Measurements from ENCODE around the gene UBL4A.

Gene UBL4A

DNA sequence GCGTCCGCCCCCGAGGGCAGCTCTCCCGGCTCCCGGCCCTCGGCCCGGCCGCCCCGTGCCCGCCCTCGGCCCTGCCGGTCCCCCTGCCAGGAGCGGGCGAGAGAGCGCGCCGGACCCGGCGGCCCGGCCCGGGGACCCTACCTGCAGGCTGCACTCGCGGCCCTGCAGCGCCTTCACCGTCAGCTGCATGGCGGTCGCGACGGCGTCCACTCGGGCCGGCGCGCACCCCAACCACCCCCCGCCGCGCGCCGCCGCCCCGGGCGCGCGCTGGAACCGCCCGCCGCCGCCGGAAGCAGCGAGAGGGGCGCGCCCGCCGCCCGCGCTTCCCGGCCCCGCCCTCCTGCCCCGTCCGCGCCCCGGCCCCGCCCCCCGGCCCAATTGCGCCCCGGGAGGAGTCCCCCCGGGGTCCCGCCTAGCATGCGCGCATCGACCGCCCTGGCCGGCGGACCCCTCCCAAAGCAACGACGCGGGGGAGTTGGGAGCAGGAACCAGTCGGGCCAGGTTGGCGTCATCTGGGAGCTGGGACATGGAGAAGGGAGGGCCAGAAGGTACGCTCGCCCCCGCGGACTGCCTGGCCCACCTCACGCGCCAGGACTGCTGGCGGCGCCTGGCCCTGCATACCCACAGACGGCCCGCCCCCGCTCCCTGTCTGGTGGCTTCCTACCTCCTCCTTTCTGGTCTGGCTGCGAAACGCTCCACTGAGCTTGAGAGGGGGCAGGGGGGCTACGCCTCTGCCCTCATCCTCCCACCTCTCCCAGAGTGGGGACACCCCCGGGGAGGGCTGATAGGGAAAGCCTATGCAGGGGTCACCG is at the start of gene UBL4A:
Gene UBL4A, minus strand, starts transcription at position 220 of the 812 bp plus-strand sequence. Its CDS starts 31 bp downstream, at position 189.
- DNase-seq (ENCODE audit: low spot score): no peak

DNA sequence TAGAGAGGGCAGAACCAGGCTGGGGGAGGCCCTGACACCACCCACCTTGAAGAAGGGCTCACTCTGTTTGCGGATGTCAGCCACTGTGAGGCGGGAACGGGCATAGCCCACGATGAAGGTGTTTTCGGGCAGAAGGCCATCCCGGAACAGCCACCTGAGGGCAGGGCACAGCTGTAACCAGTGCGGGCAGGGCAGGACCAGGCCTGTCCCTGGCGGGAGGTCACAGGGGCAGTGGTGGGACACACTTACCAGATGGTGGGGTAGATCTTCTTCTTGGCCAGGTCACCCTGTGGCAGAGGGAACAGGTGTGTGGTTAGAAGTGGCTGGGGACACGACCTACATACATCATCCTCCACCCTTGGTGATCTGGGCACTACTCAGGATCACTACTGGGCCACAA is 49.5 kb upstream of the UBL4A start:
- DNase-seq (ENCODE audit: low spot score): no peak

DNA sequence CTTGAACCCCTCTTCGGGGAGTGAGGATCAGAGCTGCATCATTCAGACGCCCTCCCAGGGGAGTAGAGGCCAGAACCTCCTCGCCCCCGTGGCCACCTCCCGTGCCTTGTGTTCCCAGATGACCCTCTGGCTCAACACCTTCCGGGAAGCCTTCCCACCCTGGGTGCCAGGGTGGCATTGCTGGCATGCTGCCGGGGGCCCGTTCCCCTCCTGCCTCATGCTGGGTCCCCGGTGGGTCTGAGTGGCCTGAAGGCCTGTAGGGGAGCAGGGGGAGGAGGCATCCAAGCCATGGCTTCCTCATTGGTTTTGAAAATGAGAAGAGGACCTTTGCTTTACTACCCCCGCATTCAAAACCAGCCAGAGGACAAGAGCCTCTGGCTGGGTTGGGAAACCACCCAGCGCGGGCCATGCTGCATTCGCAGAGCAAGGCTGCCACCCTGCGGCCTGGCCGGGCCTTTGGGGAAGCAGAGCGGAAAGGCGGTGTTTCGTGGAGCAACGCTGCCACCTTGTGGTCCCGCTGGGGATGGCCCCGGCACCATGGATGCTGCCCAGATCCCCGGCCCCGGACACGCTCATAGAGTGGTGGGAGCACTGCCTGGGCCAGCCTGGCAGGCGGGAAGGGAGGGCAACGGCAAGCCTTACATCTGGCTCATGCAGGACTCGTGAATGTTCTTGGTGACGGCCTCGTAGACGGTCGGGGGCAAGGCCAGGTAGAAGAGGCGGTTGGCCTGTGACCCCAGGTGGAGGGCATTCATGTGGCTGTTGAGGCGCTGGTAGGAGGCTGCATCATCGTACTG is 48.3 kb upstream of the UBL4A start:
- peak; percentile 81 for DNase-seq (ENCODE audit: low spot score)

DNA sequence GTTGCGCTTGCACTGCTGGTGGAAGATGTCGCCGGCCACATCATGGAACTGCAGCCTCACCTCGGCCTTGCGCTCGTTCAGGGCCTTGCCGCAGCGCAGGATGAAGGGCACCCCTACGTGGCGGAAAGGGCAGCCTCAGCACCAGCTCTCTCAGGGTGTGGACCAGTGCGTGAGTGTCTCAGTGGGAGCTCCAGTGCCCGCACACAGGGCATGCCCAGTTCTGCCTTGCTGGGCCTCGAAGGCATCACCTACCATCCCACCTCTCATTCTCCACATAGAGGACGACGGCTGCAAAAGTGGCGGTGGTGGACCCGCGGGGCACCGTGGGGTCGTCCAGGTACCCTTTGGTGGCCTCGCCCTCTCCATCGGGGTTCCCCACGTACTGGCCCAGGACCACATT is 46.3 kb upstream of the UBL4A start:
- DNase-seq (ENCODE audit: low spot score): no peak

DNA sequence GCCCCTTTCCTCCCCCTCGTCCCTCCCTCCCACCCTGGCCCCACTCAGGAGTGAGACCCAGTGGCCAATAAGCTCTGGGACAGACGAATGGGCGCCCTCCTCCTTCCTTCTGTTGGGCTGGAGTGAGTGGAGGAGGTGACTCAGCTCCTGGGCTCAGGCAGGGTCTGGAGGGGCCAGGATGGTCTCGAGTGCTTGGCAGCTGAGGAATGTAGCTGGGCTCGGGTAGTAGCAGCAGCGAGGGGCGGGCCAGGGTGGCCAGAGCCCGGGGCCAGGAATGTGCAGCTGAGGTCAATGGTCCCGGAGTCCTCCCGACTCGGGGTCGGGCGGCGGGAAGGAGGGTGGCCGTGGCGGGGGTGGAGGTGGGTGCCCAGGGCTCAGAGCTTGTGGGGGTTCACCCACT is 45.2 kb upstream of the UBL4A start:
- DNase-seq (ENCODE audit: low spot score): no peak

DNA sequence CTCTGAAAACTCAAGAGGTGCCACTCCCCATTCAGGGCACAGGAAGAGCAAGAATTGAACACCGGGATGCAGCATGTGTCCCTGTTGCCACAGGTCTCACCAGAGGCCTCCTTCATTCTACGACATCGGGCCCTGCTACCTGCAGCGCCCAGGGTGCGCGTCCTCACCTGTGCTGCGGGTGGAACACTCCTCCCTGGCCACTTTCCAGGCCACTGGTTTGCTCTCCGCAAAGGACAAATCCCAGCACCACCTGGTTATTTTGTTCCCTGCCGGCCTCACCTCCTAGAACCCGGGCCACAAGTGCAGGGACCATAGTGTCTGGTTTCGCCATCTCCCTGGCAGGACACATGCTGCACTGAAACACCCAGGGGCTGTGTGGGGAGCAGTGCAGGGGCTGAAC is 43.9 kb upstream of the UBL4A start:
- no peak for DNase-seq (ENCODE audit: low spot score)

DNA sequence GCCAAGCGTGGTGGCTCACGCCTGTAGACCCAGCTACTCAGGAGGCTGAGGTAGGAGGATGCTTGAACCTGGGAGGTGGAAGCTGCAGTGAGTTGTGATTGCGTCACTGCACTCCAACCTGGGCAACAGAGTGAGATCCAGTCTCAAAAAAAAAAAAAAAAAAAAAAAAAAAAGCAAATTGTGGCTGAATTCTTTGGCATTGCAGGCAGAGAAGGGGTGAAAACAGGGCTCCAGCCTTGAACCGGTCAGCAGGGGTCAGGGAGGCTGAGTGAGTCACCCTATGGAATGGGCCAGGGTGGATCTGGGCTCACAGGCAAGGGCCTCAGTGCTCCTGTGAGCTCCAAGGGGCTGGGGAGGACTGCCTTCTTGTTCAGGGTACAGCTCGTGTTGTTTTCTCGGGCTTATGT is 42.8 kb upstream of the UBL4A start:
- DNase-seq (ENCODE audit: low spot score): no peak

DNA sequence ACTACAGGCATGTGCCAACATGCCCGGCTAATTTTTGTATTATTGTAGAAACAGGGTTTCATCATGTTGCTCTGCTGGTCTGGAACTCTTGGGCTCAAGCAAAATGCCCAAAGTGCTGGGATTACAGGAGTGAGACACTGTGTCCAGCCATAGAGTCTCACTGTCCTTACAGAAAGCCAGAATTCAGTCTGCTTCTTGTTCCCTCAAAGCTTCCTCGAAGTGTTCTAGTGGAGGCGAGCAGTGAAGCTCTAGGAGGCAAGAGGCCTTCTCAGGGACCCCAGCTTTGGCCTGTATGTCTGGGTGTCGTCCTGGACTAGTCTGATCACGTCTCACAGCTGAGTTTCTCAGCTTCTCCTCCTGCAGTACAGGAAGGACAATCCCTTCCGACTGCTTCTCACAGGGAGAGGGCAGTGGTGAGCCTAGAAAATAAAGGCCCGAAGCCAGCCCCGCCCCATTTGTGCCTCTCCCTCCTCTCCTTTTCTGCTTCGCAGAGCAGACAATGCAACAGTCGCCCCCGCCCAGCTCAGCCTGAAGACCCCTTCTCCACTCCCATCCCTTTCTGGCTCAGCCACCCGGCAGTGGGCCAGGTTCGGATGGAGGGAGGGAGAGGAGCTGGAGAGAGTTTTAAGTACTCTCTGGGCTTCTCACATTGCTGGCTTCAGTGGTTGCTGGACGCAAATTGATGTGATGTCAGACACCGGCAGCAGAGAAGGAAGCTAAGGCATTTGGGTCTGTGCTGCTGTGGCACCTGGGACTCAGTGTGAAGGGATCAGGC is 40.7 kb upstream of the UBL4A start:
- peak; percentile 84 for DNase-seq (ENCODE audit: low spot score)

DNA sequence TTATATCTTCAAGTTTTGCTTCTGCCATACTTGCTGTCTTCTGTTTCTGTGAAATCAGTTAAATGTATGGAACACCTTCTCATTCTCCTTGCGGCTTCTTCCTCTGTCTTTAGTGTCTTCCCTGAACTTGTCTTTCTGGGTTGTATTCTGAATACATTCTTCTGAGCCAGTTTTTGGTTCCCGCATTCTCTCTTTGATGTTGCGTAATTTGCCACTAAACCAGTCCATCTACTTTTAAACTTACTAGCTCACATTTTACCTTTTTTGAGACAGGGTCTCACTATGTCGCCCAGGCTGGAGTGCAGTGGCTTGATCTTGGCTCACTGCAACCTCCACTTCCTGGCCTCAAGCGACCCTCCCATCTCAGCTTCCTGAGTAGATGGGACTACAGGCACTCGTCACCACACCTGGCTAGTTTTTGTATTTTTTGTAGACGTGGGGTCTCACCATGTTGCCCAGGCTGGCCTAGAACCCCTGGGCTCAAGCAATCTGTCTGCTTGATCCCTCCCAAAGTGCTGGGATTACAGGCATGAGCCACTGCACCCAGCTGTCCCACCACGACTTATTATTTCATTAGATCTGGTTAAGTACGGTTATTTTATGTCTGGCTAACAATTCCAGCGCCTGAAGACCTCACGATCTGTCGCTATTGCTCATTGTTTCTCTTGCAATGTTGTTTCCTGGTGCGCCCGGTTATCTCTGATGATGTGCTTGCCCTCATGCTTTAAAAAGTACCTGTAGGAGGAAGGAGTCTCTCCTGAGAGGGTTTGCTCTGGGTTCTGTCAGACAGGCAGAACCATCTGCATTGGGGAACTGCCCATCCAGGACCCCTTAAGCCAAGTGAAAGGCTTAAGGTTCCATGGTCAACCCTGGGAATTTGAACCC is 39.4 kb upstream of the UBL4A start:
- DNase-seq (ENCODE audit: low spot score): no peak

DNA sequence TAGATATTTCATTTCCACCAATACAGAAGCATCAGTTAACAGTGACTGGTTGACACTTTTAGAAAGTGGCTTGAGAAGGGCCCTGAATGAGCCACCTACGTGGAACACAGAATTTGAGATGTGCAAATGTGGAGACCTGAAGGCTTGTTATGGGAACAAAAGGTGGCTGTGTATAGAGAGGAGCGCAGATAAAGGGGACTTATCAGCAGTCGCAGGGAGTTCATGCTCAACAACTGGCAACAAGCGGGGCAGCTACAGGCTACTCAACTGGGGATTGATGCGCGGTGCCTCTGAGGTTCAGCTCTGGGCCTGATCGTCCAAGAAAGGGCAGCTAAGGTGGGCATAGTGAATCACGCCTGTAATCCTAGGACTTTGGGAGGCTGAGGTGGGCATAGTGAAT is 33.0 kb upstream of the UBL4A start:
- DNase-seq (ENCODE audit: low spot score): no peak

DNA sequence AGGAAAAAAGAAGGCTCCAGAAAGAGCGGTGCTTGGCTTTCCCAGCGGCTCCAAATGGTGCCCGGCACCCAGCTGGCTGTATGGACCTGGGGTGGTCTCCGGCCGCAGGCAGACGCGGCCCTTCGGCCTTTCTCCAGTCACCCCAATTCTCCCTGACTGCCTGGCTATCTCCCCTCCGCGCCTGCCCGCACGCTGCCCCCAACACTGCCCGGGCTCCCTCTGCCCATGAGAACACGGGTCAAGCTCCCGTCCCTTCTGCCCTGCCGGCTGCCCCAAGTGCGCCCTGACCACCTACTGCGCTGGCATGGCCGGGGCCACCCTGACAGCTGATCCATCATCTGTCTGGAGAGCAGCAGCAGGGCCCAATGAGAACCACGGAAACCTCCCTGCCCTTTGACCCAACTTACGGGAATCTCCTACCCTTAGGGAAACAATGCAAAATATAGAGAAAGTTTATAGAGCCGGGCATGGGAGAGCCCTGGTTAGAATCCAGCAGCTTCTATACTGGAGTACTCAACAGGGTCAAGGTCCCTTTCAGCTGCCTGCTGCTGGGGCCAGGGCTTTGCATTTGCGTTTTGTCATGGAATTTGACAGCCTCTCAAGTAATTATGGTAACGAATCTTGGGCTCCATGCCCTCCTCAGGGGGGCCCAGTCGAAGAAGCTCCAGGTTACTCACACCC is 30.8 kb upstream of the UBL4A start:
- no peak for DNase-seq (ENCODE audit: low spot score)

DNA sequence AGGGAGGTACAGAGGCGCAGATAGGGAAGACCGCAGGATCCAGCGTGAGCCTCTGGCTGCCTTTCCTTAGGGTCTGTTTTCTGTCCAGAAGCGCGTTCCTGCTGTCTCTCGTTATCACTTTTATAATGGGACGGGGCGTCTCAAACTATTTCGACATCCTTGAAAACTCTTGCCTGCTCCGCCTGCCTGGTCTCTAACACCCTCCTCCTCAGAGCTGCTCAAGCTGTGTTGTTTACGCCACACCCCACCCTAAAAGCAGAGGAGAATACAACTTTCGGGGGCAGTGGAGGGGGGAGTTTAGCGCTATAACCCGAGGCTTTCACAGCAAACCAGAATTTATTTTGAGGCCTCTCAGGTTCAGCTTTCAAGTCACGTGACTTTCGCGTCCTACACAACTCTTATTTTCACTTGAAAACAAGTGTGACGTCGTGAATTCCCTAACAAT is 30.3 kb upstream of the UBL4A start:
- DNase-seq (ENCODE audit: low spot score): peak; percentile 84

DNA sequence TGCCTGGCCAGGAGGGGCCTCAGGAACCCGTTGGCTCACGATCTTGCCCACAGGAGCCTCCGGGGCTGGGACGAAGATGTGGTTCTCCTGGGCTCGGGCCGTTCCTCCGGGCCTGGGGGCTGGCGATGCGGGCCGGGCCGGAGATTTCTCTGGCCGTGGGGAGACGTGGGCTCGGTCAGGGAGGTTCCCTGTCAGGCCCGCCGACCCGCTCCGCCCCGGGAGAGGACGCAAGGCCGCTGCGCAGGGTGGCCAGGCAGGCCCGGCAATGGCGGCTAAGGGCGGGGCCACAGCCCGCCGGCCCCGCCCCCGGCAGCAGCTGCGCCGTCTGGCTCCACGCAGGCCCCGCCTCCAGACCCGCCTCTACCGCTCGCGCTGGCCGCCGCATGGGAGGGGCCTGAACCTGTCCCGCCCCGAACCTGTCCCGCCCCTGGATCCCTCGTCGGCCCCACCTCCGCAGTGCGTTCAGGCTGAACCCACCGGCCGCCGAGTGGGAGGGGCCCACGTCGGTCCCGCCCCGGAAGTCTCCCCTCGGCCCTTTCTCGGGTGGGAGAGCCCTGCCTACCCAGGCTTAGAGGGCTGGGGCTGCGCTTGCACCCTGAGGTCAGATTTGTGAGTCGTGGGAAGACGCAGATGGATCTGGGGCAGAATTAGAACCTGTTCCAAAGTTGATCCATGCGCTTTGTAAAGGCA is 29.7 kb upstream of the UBL4A start, which contains the start of gene FAM3A:
Gene FAM3A, minus strand, starts transcription at position 267 of the 690 bp plus-strand sequence. CDS start 460 bp downstream, outside the sequence.
- peak; percentile 82 for DNase-seq (ENCODE audit: low spot score)

DNA sequence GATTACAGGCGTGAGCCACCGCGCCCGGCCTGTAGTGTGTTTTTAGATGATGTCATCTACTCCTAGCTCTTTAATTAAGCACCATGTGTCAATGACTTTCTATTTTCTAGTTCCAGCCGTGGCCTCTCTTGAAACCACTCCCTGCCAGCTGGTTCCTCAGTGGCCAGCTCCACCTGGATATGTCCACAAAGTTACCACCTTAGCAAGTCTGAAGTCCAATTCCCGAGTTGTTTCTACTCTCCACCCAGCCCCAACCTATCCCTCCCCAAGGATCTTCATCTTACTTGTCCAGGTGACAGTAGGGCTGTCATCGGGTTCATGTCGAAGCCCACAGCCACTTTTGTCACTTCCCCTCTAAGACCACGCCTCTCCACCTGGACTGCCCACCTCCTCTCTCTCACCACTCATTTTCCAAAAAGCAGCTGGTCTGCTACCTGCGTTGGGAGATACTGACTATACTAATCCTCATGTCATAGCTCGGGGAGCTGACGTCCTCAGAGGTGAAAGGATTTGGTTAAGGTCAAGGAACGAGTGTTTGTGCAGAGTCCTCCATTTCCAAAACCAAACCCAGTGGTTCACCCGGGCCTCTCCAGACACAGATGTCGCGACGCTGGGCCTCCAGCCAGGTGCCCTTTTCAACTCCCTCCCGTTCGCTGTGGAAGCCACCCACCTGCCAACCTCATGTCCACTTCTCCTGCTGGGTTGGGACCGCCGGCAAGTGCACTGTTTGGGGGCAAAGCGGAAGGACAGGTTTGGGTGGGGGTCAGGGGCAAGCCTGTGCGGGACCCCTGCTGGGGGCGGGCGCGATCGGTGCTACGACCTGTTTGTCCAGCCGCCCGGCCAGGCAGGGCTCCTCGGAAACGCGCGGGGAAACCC is 28.9 kb upstream of the UBL4A start:
- no peak for DNase-seq (ENCODE audit: low spot score)

DNA sequence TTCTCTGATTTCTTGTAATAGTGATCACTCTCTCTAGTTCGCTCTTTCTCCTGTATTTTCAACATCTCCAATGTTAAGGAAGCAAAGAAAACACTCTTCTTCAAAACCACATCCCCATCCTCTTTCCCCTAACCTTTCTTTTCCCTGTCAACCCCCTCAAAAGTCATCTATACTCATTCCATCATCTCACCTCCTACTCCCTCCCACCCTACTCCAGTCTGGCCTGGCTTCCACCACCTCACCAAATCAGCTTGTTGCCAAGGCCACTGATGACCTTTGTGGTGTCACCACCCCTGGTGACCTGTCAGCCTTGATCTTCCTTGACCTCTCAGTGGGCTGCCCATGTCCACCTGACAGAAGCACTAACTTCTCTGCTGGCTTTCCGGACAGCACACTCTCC is 27.3 kb upstream of the UBL4A start:
- DNase-seq (ENCODE audit: low spot score): no peak

DNA sequence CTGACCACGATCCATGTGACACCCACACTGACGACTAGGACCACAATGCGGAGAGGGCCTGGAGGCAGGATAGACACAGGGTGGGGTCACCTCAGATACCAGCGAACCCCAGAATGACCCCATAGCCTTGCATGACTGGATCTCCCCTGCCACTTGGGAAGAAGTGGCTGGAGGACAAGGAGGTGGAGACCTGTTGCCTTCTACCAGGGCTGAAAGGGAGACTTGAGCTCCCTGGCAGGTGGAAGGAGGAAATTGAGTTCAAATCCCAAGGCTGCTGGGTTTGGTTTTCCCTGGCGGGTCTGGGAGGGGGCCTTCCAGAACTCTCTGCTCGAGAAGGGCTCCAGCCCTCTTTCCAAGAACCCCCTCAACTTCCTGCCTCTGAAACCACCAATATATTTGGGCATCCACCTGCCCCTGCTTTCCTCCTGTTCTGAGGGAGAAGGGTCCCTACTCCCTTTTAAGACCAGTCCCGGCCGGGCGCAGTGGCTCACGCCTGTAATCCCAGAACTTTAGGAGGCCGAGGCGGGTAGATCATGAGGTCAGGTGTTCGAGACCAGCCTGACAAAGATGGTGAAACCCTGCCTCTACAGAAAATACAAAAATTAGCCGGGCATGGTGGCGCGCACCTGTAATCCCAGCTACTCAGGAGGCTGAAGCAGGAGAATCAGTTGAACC is 26.6 kb upstream of the UBL4A start:
- no peak for DNase-seq (ENCODE audit: low spot score)

DNA sequence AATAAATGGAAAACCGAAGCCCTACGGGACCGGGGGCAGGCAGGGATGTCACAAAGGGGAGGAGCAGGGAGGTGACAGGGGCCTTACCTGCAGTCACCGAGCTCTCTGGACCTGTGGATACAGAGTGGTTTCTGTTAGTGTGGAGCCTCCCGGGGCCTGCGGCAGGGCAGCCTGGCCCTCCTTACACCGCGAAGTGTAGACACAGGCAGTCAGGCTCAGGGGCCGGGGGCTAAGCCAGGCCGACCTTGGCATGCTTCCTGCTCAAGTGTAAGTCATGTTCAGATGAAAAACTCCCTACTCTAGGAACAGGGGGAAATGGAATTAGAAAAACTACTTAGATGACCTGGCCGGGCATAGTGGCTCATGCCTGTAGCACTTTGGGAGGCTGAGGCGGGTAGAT is 25.3 kb upstream of the UBL4A start:
- no peak for DNase-seq (ENCODE audit: low spot score)

DNA sequence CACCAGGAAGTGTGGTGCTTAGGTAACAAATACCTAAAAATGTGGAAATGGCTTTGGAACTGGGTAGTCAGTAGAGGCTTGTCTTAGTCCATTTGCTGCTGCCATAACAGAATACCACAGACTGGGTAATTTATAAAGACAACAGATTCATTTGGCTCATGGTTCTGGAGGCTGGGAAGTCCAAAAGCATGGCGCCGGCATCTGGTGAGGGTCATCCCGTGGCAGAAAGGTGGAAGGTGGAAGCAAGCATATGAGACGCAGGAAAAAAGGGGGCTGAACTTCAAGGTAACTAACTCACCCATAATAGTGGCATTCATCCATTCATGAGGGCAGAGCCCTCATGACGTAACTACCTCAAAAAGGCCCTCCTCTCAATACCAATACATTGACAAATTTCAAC is 23.0 kb upstream of the UBL4A start:
- no peak for DNase-seq (ENCODE audit: low spot score)

DNA sequence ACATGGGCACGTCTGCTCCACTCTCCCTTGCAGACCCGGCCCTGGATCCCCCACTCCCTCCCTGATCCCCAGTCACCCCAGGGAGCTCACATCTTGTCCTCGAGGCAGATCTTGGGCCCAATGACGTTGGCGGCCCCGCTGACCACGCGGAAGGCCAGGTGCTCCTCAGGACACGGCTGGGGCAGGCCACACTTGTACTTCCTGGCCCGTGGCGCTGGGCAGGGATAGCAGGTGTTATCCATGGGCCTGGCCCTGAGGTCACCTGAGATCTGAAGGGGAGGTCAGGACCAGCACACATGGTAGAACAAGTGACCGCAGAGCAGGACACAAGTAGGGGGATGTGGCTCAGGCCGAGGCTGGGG is 21.9 kb upstream of the UBL4A start:
- DNase-seq (ENCODE audit: low spot score): no peak

All from pons (tissue), 1 donor.